ENCODE results near the gene CASP12.

The CASP12 gene

GRCh38 chr11:104891135-104891534 lies 7.1 kb downstream of the CASP12 start:
- no peak for DNase-seq (ENCODE audit: low read depth)

- DNase-seq (ENCODE audit: low read depth), result no peak
These were observed 14.9 kb downstream of the CASP12 start for GRCh38 chr11:104883342-104883741.

DNA sequence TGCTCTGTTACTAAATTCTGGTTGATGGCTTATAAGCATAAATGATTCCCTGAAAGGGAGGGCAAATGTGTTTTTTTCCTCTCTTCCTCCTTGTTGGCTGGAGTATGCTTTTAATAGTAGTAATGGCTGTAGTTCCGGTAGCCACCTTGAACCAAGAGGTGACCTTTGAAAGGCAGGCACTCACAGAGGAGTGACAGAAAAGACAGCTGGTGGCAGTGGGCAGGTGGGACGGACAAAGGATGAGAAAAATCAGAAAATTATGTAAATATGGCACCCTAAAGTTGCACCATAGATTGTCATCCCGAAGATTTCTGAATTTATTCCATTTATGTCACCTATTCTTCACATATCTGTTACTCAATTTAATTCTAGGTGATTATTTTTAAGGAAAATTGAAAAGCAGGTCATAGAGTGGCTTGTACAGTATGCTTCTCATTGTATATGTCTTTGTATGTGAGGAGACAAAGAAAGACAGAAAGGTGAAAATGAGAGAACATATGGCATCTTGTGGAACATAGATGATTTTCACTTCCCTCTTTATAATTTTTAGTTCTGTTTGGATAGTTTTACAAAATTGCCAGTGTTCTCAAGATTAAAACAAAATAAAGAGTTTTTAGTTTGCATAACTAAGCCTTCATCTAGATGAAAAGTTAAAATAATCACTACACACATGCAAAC lies 17.0 kb downstream of the CASP12 start:
- no peak for DNase-seq (ENCODE audit: low read depth)

DNA sequence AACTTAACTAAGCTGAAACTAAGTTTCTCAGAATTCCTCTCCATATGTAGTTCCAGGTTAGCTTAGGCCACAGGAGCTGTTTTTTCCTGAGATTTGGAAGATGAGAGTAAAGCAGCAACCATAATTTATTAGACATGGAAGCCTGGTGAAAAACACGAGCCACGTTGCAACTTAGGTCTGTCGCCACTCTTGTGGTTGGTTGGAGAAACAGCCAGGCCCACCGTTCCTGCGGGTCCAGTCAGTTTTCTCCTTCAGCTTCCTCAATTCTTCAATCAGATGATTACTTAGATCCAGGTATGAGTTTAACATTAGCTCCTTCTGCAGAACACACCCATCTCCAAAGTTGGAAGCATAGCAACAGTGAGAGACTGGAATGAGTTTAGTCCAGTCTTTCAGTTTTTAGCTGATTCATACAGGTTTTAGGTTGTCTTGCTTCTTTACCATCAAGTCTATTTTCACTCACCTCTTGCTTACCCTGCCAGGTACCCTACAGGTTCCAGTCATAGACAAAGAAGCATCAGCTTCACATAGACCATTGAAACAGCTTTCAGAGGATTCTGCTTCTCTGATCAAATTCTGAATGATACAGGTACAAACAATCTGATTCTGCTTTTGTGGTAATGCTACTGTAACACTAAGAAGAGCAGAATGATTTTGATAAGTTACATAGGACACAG lies 18.6 kb downstream of the CASP12 start:
- no peak for DNase-seq (ENCODE audit: low read depth)

DNA sequence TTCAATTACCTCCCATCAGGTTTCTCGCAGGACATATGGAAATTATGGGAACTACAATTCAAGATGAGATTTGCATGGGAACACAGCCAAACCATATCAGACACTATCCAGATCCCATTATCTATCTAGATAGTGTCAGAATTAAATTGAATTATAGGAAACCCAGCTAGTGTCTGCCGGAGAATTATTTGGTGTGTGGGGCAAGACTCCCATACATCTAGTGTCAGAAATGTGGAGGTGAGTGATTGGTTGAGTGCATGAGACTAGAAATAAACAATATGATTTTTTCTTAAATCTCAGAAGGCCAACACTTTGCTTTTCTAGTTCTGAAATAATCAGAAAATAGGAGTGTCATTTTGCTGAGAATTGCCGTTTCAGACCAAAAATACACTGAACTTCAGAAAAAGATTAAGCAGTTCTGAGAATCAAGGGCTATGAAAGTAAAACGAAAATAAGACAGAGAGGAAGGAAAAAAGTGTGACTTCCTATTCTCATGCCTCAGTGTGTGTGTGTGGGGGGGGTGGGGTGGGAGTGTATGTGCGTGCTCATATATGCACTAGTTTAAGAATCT lies 21.3 kb downstream of the CASP12 start:
- no peak for DNase-seq (ENCODE audit: low read depth)

- no peak for DNase-seq (ENCODE audit: low read depth)
These were observed 21.9 kb downstream of the CASP12 start for GRCh38 chr11:104876324-104876723.

DNA sequence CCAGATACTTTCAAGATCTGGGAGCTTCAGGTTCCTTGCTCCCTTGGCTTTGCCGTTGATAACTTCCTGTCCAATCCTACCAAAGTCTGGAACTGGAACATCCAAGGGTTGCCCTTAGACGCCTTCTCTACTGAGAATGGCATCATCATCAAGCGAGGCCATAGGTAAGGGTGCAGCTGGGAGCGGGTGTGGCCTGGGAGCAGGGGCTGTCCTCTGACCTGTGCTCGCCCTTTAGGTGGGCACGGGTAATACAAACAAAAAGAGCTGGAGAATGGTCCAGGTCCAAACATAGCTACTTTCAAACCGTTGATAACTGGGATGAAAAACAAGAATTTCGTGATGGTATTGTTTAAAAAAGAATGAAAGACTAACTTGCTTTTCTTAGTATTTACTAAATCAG lies 25.0 kb downstream of the CASP12 start:
- DNase-seq (ENCODE audit: low read depth), result no peak

DNA sequence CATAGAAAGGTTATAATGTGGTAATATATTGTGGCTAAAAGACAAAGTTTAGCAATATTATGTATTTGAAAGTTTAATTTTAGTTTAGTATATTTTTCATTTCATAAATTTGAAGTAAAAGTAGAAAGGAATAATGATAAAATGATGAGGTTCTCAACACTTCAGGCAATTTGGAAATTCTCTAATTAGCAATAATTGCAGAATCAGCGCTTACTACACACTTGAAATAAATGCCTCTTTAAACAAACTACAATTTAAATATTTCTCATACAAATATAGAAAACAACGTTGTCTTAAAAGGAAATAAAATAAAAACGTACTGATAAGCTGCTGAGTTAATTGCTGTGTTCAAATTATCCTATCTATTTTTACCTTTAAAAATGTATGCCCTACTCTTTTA lies 25.9 kb downstream of the CASP12 start:
- DNase-seq (ENCODE audit: low read depth), result no peak

- no peak for DNase-seq (ENCODE audit: low read depth)
These were observed 27.4 kb downstream of the CASP12 start for GRCh38 chr11:104870910-104871309.

GRCh38 chr11:104866815-104867214 lies 31.4 kb downstream of the CASP12 start:
- DNase-seq (ENCODE audit: low read depth), result no peak

DNA sequence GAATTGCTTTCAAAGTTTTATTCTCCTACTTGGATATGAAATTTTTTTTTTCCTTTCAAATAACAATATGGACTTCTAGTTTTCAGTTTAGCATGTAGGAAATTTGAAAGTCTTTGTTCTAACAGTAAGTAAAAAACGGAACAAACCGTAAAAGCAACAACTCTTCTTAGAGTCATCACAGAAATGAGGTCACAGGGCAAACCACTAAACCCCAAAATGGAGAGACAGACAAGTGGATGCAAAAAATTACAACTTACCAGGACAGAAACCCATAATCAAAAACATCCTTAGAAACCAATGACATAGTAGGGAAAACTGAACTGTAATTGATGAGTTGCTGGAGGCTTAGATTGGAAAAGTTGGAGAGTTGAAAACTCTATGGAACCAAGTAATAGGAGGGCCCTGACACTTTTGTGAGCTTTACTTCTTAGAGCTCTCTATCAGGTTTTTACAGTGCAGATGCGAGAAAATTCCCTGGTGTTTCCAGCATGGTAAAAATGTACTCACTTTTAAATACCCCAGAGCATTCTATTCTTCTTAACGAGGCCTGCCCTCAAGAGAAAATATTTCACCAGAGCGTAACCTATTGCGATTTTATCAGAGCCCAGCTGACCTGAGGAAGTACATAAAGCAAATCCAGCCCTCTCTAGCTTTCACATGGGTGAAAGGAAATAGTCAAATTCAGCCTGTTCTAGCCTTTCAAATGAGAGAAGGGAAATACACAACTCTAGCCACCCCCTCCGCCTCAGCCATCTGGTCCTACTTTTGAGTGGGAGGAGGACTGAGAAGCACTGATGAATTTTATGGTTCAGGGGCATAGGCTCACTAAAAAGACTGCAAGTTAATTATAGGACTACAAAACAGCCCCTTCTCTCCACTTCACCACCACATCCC lies 39.1 kb downstream of the CASP12 start:
- no peak for DNase-seq (ENCODE audit: low read depth)

DNA sequence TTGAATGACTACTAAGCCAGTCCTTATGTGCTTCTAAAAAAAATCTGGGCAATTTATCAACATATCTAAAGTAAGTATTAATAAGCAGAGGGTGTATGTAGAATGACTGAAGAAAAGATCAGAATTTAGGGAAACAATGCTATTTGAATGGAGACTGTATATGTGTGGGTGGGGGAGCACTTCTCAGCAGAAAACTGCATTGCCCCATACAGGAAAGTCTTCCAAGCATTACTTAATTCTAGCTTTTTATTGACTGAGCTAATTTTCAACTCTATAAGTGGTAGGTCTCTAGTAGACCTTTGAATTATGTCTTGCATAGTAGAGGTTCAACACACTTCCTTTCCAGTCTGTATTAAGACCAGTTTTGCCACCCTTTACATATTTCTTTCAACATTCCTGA lies 41.7 kb downstream of the CASP12 start:
- DNase-seq (ENCODE audit: low read depth), result no peak

- DNase-seq (ENCODE audit: low read depth), result no peak
These were observed 42.3 kb downstream of the CASP12 start for GRCh38 chr11:104855965-104856364.

- no peak for DNase-seq (ENCODE audit: low read depth)
These were observed 45.0 kb downstream of the CASP12 start for GRCh38 chr11:104853276-104853675.

DNA sequence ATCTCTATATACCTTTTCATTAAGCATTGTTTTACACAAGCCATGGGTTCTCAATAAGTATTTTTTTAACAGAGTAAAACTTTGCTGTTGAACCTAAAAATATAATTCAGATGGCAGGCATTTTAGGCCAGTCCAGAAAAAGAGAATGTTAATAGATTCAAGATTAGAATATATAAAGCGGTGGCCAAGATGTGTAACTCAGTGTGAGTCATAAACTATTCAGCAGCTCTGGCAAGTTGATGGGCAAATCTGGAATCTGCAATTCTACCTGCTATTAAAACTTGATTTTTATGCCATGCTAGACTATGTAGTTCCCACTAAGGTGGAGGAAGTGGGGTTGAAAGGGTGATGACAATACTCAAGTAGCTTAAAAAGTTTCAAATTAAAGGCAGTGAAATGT lies 45.4 kb downstream of the CASP12 start:
- DNase-seq (ENCODE audit: low read depth), result no peak

DNA sequence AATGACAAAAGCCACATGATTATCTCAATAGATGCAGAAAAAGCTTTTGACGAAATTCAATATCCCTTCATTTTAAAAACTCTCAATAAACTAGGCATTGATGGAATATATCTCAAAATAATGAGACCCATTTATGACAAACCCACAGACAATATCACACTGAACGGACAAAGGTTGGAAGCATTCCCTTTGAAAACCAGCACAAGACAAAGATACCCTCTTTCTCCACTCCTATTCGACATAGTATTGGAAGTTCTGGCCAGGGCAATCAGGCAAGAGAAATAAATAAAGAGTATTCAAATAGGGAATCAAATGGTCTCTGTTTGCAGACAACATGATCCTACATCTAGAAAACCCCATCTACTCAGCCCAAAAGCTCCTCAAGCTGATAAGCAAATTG lies 52.0 kb downstream of the CASP12 start:
- DNase-seq (ENCODE audit: low read depth), result no peak

DNA sequence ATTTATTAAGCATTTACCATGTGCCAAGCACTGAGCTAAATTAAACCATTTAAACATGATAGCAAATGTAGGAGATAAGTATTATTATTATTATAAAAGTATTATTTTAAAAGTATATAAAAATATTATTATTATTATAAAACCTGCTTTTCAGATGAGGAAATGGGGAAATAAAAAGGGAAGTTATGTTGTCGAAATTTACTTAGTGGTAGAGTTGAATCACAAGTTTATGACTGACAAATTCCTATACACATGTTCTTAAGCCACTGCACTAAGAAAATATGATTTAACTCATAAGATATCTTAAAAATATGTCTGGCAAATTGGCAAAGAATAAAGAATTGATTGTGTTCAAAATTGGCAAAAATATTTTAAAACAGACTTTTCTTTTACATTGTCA lies 53.8 kb downstream of the CASP12 start:
- DNase-seq (ENCODE audit: low read depth), result no peak

GRCh38 chr11:104843150-104843836 lies 55.0 kb downstream of the CASP12 start:
- no peak for DNase-seq (ENCODE audit: low read depth)

DNA sequence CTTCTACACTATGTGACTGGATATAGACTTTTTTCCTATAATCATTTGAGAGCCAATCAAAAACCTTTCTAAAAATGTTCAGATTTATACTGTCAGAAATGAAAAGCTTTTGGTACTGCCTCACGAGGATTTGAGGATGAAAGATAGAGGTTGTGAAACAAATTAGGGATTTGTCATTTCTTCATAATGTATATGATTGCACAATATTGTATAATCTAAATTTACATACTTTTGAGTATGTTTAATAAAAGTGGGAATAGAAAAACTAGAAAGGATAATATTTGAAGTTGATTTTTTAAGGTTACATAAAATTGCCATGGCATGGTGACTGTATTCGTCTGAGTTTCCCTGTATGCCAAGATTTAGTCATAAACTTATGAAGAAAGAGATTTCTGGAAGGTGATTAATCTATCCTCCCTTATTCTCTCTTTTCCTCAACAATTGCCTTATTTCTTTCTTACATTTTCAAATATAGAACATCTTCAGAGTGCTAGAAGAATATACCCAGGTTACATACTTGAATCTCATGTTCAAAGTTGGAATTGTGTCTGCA lies 56.2 kb downstream of the CASP12 start:
- DNase-seq (ENCODE audit: low read depth), result no peak

DNA sequence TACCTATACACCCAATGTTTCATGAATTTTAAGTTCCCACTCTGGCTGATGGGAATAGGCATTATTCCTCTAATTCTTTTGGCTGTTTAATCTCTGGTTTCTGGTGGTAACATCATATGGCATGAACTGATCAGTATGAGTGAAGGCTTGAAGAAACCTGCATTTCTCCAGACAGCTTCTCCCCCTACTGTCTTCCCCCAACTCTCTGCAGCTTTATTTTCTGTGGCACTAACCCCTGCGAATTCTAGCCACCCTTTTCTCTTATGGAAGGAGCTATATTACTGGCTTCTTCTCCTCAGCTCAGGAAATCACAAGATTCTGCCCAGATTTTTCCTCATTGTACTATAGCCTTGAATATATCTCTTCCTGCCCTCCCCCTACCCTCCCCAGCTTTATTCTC lies 57.1 kb downstream of the CASP12 start:
- DNase-seq (ENCODE audit: low read depth), result no peak

DNA sequence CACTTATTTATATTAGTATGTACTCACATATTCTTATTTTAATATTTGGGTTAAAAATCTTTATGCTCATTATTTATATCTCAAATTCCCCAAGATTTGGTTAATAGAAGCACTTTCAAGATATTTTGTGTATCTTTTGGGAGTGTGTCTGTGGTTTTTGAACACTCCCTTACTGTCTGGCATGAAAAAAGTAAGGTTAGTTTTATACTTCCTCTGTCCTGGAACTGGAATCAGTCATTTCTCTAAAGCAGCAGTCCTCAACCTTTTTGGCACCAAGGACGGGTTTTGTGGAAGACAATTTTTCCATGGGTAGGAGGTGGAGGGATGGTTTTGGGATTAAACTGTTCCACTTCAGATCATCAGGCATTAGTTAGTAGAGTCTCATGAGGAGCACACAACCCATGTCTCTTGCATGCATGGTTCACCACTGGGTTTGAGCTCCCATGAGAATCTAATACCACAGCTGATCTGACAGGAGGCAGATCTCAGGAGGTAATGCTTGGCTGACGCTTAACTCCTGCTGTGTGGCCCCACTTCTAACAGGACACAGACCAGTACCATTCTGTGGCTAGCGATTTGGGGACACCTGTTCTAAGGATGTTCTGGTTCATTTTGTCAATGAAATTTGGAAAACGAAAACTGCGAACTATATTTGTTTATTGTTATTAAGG lies 60.2 kb downstream of the CASP12 start:
- no peak for DNase-seq (ENCODE audit: low read depth)
